Endothelial cell of umbilical vein (primary cell): Measurements from ENCODE around the gene TBC1D24.

Experiments
- JUN ChIP-seq: IDR thresholded peaks from 2 replicates; pipeline ENCODE4 v1.6.1; 2011; ENCODE audit warnings: borderline replicate concordance, low read depth; ENCODE audit not compliant: insufficient read length, insufficient read depth
- POLR2A ChIP-seq: IDR thresholded peaks from 2 replicates; pipeline ENCODE4 v1.6.1; 2012; ENCODE audit warnings: low read depth, mild to moderate bottlenecking, control low read depth, low read length

DNA sequence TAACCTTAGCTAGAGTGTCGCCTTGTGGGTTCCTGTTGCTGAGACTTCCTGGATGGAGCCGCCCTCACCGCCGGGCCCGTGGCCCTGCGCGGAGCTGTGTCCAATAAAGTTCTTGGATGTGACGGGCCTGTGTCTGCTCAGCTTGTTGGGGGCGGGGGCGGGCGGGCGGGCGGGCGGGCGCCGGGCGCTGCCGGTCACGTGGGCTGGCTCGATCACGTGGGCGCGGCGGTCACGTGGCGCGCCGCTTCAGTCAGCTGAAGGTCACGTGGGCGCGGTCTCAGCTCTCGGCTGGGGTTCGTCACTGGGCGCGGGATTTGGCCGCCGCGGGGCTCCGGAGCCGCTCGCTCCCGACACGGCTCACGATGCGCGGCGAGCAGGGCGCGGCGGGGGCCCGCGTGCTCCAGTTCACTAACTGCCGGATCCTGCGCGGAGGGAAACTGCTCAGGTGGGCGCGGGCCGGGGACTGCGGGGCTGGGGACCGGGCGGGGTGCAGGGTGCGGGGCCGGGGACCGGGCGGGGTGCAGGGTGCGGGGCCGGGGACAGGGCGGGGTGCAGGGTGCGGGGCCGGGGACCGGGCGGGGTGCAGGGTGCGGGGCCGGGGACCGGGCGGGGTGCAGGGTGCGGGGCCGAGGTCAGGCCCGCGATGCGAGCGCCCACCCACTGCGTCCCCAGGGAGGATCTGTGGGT lies 45.3 kb downstream of the TBC1D24 start, which contains the start of gene AMDHD2:
- TF ChIP-seq POLR2A (peak; percentile 84), JUN (no peak)
